Adrenal gland (tissue), 5 donors: ENCODE results near the gene SMNDC1.

Experiments
- CTCF ChIP-seq, 6 experiments: fragments of 450-650 bp in 4 of 6; fragments of 200-600 bp in 2 of 6; sonication (generic) in 1 of 6; IDR thresholded peaks; 1 replicate in 5 of 6; 2 replicates in 1 of 6; pipeline versions ENCODE4 v1.5.1 to v1.8.0; 2016 to 2021; ENCODE audit warnings: antibody characterized with exemption in 6 of 6, mild to moderate bottlenecking in 2 of 6, moderate library complexity in 1 of 6
- POLR2A ChIP-seq, 2 donors: fragments of 450-650 bp; IDR thresholded peaks; one replicate each; pipeline ENCODE4 v1.6.1; 2017; ENCODE audit warnings: antibody characterized with exemption in 2 of 2, mild to moderate bottlenecking in 2 of 2, moderate library complexity in 1 of 2
- donor health status: DM: no; HTN: no; CAD: no.

- TF ChIP-seq POLR2A (IDR thresholded peaks at IDR 0.05) (no peak), CTCF (IDR thresholded peaks at IDR 0.05) (no peak)
Observed at GRCh38 chr10:110303681-110304080, 1.0 kb downstream of the SMNDC1 start.
